MM.1S (cell line): ENCODE data around the gene RFX2.
"Not testable (repeated sequence)": the region's sequence is repeated elsewhere in the genome, so short reads cannot be mapped to it uniquely, and the experiment has no call there.

ENCODE experiments used
- EZH2phosphoT487 ChIP-seq: fragments of 300-600 bp; sonication (generic); IDR thresholded peaks from 2 replicates; pipeline ENCODE4 v1.6.1; 2018; ENCODE audit warnings: antibody characterized with exemption, low read length
- TF ChIP-seq, protein P1 (sequence below): fragments of 300-600 bp; sonication (generic); IDR thresholded peaks from 2 replicates; pipeline ENCODE4 v1.5.1; 2016; ENCODE audit warnings: antibody characterized with exemption, low read length, mixed read lengths

DNA sequence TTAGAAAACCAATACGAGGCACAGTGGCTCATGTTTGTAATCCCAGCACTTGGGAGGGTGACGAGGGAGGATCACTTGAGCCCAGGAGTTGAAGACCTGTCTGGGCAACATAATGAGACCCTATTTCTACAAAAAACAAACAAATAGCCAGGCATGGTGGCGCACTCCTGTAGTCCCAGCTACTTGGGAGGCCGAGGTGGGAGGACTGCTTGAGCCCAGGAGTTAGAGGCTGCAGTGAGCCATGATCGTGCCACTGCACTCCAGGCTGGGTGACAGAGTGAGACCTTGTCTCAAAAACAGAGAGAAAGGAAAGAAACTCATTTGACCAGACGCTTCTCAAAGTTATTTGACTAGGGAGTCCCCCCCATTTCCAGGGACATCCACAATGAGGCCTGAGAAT is 147.0 kb downstream of the RFX2 start:
- TF ChIP-seq, protein P1, sequence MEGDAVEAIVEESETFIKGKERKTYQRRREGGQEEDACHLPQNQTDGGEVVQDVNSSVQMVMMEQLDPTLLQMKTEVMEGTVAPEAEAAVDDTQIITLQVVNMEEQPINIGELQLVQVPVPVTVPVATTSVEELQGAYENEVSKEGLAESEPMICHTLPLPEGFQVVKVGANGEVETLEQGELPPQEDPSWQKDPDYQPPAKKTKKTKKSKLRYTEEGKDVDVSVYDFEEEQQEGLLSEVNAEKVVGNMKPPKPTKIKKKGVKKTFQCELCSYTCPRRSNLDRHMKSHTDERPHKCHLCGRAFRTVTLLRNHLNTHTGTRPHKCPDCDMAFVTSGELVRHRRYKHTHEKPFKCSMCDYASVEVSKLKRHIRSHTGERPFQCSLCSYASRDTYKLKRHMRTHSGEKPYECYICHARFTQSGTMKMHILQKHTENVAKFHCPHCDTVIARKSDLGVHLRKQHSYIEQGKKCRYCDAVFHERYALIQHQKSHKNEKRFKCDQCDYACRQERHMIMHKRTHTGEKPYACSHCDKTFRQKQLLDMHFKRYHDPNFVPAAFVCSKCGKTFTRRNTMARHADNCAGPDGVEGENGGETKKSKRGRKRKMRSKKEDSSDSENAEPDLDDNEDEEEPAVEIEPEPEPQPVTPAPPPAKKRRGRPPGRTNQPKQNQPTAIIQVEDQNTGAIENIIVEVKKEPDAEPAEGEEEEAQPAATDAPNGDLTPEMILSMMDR = not testable (repeated sequence)
- TF ChIP-seq EZH2phosphoT487 = not testable (repeated sequence)
